Activated gamma-delta T cell (primary cell): Measurements from ENCODE around the gene ZC2HC1B.
"Not testable (repeated sequence)": the region's sequence is repeated elsewhere in the genome, so short reads cannot be mapped to it uniquely, and the experiment has no call there.

Source experiments
- DNase-seq: peaks from one replicate; lab custom pipeline; 2025; lab: John Stamatoyannopoulos, UW
- total RNA-seq, 2 donors: gene quantifications; one replicate each; lab custom pipeline; 2026; lab: John Stamatoyannopoulos, UW

The ZC2HC1B gene
- 0.10 to 0.22 reads per million in 2 donors for total RNA-seq

GRCh38 chr6:143864234-143864633 lies at the start of gene ZC2HC1B:
Gene ZC2HC1B (plus strand): TSS chr6:143864474. CDS start chr6:143864540, 66 bp downstream.
- DNase-seq: no peak

- DNase-seq: no peak
Measured at GRCh38 chr6:143817621-143818020, 46.7 kb upstream of the ZC2HC1B start.

GRCh38 chr6:143821359-143821758 lies 42.9 kb upstream of the ZC2HC1B start:
- DNase-seq: no peak

- DNase-seq: no peak
Measured at GRCh38 chr6:143822584-143823024, 41.7 kb upstream of the ZC2HC1B start.

- no peak for DNase-seq
Measured at GRCh38 chr6:143823548-143823947, 40.7 kb upstream of the ZC2HC1B start.

- no peak for DNase-seq
Measured at GRCh38 chr6:143828572-143828971, 35.7 kb upstream of the ZC2HC1B start.

GRCh38 chr6:143836150-143836549 lies 28.1 kb upstream of the ZC2HC1B start:
- DNase-seq: no peak

- no peak for DNase-seq
Measured at GRCh38 chr6:143838395-143838794, 25.9 kb upstream of the ZC2HC1B start.

GRCh38 chr6:143839196-143839595 lies 25.1 kb upstream of the ZC2HC1B start:
- DNase-seq: no peak

GRCh38 chr6:143840595-143841265 lies 23.5 kb upstream of the ZC2HC1B start:
- DNase-seq: no peak

- no peak for DNase-seq
Measured at GRCh38 chr6:143842461-143842901, 21.8 kb upstream of the ZC2HC1B start.

GRCh38 chr6:143842902-143843676 lies 21.2 kb upstream of the ZC2HC1B start, which contains the start of gene LTV1:
Gene LTV1 (plus strand): TSS chr6:143843338. CDS start chr6:143843478, 140 bp downstream.
- DNase-seq: peak; percentile 77

GRCh38 chr6:143843677-143843999 lies 20.6 kb upstream of the ZC2HC1B start:
- DNase-seq: no peak

GRCh38 chr6:143844006-143844405 lies 20.3 kb upstream of the ZC2HC1B start:
- no peak for DNase-seq

GRCh38 chr6:143845033-143845432 lies 19.2 kb upstream of the ZC2HC1B start:
- DNase-seq: no peak

GRCh38 chr6:143851706-143852105 lies 12.6 kb upstream of the ZC2HC1B start:
- DNase-seq: not testable (repeated sequence)

GRCh38 chr6:143855057-143855456 lies 9.2 kb upstream of the ZC2HC1B start:
- DNase-seq: not testable (repeated sequence)

GRCh38 chr6:143856762-143857161 lies 7.5 kb upstream of the ZC2HC1B start:
- not testable (repeated sequence) for DNase-seq

GRCh38 chr6:143857651-143858050 lies 6.6 kb upstream of the ZC2HC1B start:
- DNase-seq: no peak

- DNase-seq: no peak
Measured at GRCh38 chr6:143859891-143860660, 4.2 kb upstream of the ZC2HC1B start.

- DNase-seq: no peak
Measured at GRCh38 chr6:143863771-143864170, 503 bp upstream of the ZC2HC1B start.

GRCh38 chr6:143867236-143867635 lies 3.0 kb downstream of the ZC2HC1B start:
- no peak for DNase-seq
